Hepatocyte (in vitro differentiated cells): ENCODE measurements around the gene ISYNA1.

Experiments
- CTCF ChIP-seq: fragments of 200-600 bp; sonication (generic); IDR thresholded peaks from 2 replicates; pipeline ENCODE4 v1.5.1; 2016; ENCODE audit warnings: antibody characterized with exemption, mild to moderate bottlenecking; ENCODE audit not compliant: poor library complexity
- EZH2 ChIP-seq: fragments of 200-600 bp; sonication (generic); IDR thresholded peaks from 2 replicates; pipeline ENCODE4 v1.6.1; 2016; ENCODE audit warnings: antibody characterized with exemption, mild to moderate bottlenecking, borderline replicate concordance
- EZH2phosphoT487 ChIP-seq: fragments of 200-600 bp; sonication (generic); IDR thresholded peaks from one replicate; pipeline ENCODE4 v1.6.1; 2018; ENCODE audit warnings: antibody characterized with exemption, mild to moderate bottlenecking, low read depth, moderate library complexity; ENCODE audit not compliant: unreplicated experiment, severe bottlenecking

GRCh38 chr19:18428787-18429674 lies 8.9 kb downstream of the ISYNA1 start:
- TF ChIP-seq CTCF = no peak
- no peak for TF ChIP-seq EZH2
- TF ChIP-seq EZH2phosphoT487 = no peak
